Measurements from ENCODE around the gene LIPT1. TPM values are rescaled to one million over a fixed set of nuclear protein-coding genes. Genes with fewer than 3 reads are reported as not detected.
A peak's percentile ranks its signal among the peaks of the same experiment; 100 is the strongest.

LIPT1 gene
- total RNA-seq, 2 experiments from 2014 or later: 8.5 to 9.9 TPM

DNA sequence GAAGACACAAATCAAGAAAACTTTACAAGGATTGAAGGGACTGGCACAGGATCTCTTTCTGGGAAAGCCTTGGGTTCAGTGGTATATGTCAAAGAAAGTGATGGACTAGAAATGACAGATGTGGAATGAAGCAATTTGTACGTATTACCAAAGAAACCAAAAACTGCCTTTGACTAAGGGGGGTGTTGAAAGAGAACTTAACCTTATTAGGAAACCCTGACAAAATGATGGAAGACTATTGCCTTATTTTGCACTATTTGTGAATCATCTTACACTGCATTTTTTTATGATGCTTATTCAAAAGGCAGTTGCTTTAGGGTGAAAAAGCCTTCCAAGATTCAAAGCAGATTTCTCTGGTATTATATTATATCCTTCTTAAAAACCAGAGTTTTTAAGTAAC lies 4.1 kb upstream of the LIPT1 start:
- Mint-ChIP-seq H3K27me3 (no peaks in the 10 kb centered on the region), H3K27ac (no peak overlapping the region), H3K4me3 (no peak overlapping the region), H3K36me3 (ENCODE audit: low read depth) (peaks cover 5% of the 10 kb centered on the region), H3K9me3 (no peaks in the 10 kb centered on the region), H3K4me1 (peaks cover 8% of the 10 kb centered on the region)
- no peak for DNase-seq
- CTCF ChIA-PET: no interaction called here
- POLR2A ChIA-PET: no interaction called here

DNA sequence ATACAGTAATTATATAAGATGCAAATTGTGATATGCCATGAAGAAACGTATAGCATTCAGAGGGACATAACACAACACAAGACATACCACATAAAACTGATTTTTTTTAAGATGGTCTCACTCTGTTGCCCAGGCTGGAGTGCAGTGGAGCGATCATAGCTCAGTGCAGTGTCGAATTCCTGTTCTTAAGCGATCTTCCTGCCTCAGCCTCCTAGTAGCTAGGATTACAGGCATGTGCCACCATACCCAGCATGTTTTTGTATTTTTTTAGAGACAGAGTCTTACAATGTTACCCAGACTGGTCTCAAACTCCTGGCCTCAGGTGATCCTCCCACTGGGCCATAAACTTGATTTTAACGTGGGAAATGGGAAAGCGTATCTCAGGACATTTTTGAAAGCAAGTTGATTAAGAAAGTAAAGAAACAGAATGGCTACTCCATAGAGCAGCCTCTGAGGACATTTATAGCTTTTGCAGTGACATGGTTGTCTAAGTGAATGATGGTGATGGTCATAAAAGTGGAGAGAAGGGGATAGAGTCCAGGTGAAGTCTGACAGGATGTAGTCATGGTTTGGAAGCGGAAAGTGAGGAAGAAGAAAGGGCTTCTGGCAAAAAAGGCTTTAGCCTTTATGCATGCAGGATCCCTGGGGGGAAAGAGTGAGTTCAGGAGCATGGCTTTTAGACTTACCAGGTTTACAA lies 2.4 kb upstream of the LIPT1 start:
- no peak overlapping the region for H3K4me3 Mint-ChIP-seq
- no peak for DNase-seq
- H3K27me3 Mint-ChIP-seq: no peaks in the 10 kb centered on the region
- H3K9me3 Mint-ChIP-seq: no peaks in the 10 kb centered on the region
- H3K36me3 Mint-ChIP-seq (ENCODE audit: low read depth): peaks cover 10% of the 10 kb centered on the region
- ChIA-PET POLR2A (no interaction called here), CTCF (no interaction called here)
- peaks cover 21% of the 10 kb centered on the region for H3K4me1 Mint-ChIP-seq
- H3K27ac Mint-ChIP-seq: no peak overlapping the region

DNA sequence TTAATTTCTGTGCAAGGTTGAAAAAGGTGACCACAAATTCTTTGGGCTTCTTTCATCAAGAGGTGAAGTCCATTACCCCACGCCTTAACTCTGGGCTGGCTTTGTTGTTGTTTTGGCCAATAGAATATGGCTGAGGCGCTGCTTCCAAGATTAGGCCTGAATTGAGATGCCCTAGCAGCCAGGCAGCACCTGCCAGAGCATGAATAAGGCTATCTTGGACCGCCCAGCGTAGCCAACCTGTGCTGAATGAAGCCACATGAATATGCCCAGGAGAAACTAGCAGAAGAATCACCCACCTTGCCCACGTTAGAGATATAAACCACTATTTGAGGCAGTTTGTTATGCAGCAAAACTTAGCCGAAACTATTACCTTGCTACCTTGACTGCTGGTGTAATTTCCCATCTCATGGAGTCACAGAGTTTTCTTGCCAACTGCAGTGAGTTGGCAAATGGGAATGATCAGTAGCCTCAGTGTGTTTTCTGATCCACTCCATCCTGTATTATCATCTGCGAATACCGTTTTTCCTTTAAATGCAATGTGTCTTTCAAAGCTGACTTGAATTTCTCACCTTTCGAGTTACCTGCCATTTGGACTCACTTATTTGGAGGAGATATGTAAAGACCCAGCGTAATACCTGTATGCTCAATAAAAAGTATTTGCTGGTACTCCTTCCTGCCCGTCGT lies 704 bp upstream of the LIPT1 start:
- peaks cover 23% of the 10 kb centered on the region for H3K4me1 Mint-ChIP-seq
- peak overlapping the region; percentile 90 for H3K27ac Mint-ChIP-seq
- H3K9me3 Mint-ChIP-seq: no peaks in the 10 kb centered on the region
- POLR2A ChIA-PET: interaction anchor here (1.0 kb wide), 1 partner anchor 26 kb away, joined by 3 read pairs; no protein-coding TSS in a partner anchor
- no peak overlapping the region for H3K4me3 Mint-ChIP-seq
- CTCF ChIA-PET: interaction anchor here (1.7 kb wide), 1 partner anchor 13 kb away, joined by 5 read pairs; the partner anchor contains the start of gene C2orf15
- H3K27me3 Mint-ChIP-seq: no peaks in the 10 kb centered on the region
- DNase-seq: no peak
- H3K36me3 Mint-ChIP-seq (ENCODE audit: low read depth): peaks cover 15% of the 10 kb centered on the region

DNA sequence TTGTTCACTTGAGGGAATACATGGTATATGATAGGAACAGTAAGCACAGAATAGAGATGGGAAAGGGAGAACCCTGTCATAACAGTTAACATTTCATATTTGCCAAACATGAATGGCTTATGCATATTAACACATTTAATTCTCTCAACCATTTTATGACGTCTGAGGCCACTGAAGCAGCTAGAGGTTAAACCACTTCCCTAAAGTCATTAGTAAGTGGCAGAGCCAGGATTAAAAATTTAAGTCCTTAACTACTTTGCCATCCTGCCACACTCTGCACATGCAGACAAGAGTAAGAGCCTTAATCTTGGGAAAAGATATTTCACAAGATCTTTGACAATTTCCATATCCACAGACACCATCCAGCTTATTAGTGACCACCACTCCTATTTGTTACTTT lies 2.1 kb downstream of the LIPT1 start:
- Mint-ChIP-seq H3K27ac (no peak overlapping the region), H3K27me3 (no peaks in the 10 kb centered on the region), H3K4me1 (peaks cover 26% of the 10 kb centered on the region), H3K36me3 (ENCODE audit: low read depth) (peaks cover 23% of the 10 kb centered on the region), H3K4me3 (no peak overlapping the region), H3K9me3 (no peaks in the 10 kb centered on the region)
- ChIA-PET POLR2A (no interaction called here), CTCF (interaction anchor here (1.4 to 1.5 kb wide), 2 partner anchors 9 to 23 kb away, joined by 3 to 5 read pairs; no protein-coding TSS in a partner anchor)
- no peak for DNase-seq

DNA sequence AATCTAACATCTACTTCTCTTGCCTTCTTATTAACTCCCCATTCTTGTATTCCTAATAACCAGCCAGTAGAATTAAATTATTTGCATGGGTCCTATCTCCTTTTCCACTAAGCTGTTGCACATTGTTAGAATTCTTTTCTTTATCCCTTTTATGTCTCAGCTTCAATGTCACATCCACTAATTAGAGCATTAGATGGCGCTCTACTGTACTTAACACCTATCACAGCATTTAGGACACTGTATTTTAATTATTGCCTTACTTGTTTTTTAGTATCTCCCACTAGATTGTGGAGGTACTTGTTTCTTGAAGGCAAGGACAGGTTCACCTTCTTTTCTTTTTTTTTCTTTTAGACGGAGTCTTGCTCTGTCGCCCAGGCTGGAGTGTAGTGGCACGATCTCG lies 3.8 kb downstream of the LIPT1 start:
- Mint-ChIP-seq H3K36me3 (ENCODE audit: low read depth) (peaks cover 26% of the 10 kb centered on the region), H3K4me3 (no peak overlapping the region), H3K4me1 (peaks cover 26% of the 10 kb centered on the region), H3K27ac (no peak overlapping the region), H3K9me3 (no peaks in the 10 kb centered on the region), H3K27me3 (no peaks in the 10 kb centered on the region)
- CTCF ChIA-PET: interaction anchor here (1.3 to 1.4 kb wide), 2 partner anchors 10 to 22 kb away, joined by 3 to 5 read pairs; no protein-coding TSS in a partner anchor
- POLR2A ChIA-PET: no interaction called here
- DNase-seq: no peak

DNA sequence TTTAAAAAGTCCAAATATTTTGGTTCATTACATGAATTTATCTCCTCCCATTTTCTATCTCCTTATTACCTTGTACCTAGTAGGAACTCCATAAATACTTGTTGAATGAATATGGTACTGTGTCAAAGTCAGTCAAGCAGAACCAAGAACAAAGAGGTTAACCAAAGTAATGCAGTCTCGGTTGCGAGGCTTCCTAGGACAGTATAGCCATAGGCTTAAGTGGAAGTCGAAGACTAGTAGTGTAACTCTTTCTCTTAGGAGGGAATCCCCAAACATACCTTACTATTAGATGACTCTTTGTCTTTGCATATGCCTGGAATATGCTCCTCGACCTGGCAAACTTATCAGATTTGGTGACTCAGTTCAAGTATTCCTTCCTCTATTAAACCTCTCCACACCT lies 4.8 kb downstream of the LIPT1 start:
- Mint-ChIP-seq H3K4me3 (no peak overlapping the region), H3K27ac (no peak overlapping the region)
- POLR2A ChIA-PET: no interaction called here

DNA sequence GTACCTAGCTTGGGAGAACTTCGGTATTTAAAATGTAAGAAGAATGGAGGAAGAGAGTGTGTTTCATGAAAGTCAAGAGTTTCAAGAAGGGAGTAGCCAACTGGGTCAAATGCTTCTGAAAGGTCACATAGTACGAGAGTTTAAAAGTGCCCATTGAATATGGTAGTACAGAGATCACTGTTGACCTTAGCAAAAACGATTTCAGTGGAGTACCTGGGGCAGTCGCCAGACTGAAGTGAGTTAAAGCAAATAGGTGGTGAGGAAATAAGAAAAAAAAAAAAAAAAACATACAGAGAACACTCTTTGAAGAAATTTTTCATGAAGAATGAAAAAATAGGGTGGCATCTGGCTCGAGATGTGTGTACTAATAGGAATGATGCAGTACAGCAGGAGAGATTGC lies 11.5 kb downstream of the LIPT1 start:
- Mint-ChIP-seq H3K27ac (no peak overlapping the region), H3K4me3 (no peak overlapping the region), H3K9me3 (no peaks in the 10 kb centered on the region), H3K4me1 (peaks cover 12% of the 10 kb centered on the region), H3K36me3 (ENCODE audit: low read depth) (peaks cover 44% of the 10 kb centered on the region), H3K27me3 (no peaks in the 10 kb centered on the region)
- DNase-seq: no peak
- POLR2A ChIA-PET: no interaction called here
- CTCF ChIA-PET: interaction anchor here (0.6 to 0.7 kb wide), 2 partner anchors 9 to 358 kb away, joined by 3 read pairs; no protein-coding TSS in a partner anchor

More for the DNA sequence above, 4.8 kb downstream of the LIPT1 start:
- DNase-seq: no peak
- Mint-ChIP-seq H3K9me3 (no peaks in the 10 kb centered on the region), H3K36me3 (ENCODE audit: low read depth) (peaks cover 31% of the 10 kb centered on the region), H3K4me1 (peaks cover 26% of the 10 kb centered on the region), H3K27me3 (no peaks in the 10 kb centered on the region)
- CTCF ChIA-PET: no interaction called here

DNA sequence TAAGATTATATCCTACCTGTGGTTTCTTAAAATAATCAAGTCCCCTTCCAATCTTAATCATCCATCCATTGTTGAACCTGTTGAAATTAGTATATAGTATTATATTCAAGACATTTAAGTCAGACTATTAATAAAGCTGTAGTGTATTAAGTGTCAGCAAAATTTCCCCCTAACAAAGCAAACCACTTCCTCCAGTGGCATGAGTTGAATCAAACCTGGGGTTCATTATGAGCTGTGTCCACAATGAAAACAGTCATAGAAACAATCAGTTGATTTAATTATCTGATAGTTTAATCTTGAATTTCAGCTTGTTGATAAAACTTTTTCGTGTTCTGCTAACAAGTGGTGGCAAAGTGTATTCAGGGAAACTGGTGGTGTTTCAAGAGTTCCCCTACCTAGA lies 14.8 kb downstream of the LIPT1 start:
- no peak overlapping the region for H3K4me3 Mint-ChIP-seq
- H3K36me3 Mint-ChIP-seq (ENCODE audit: low read depth): peaks cover 43% of the 10 kb centered on the region
- ChIA-PET CTCF (no interaction called here), POLR2A (no interaction called here)
- no peaks in the 10 kb centered on the region for H3K27me3 Mint-ChIP-seq
- H3K9me3 Mint-ChIP-seq: no peaks in the 10 kb centered on the region
- DNase-seq: no peak
- H3K4me1 Mint-ChIP-seq: peaks cover 19% of the 10 kb centered on the region
- H3K27ac Mint-ChIP-seq: no peak overlapping the region

DNA sequence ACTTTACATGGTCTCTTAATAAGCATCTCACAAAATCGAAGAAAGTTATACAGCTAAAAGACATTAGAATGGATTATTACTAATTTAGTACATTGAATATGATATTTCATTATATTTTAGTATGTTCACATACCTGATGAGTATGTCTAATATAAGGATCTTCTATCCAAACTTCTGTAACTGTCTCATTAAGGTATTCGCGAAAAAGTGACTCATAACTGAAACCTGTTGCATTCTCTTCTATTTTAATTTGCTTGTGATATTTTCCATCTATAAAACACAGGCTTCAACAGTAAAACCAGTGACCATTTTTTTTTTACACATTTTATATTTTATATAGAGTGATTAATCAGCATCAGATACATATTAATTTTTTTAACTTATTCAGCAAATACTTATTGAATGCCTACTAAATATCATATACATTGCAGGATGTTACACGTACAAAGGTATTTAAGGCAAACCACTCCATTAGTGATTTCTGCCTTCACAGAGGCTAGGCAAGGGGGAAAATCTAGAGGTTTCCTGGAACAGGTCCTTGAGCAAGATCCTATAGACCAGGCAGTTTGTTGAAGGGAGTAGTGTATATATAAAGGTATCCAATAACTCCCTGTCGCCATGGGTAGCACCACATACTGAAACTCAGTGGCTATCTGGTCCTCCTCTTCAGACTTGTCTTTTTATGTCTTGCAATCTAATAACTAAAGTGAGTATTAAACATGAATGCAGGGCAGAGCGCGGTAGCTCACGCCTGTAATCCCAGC lies 16.8 kb downstream of the LIPT1 start:
- no peak overlapping the region for H3K27ac Mint-ChIP-seq
- peaks cover 32% of the 10 kb centered on the region for H3K4me1 Mint-ChIP-seq
- DNase-seq: no peak
- H3K27me3 Mint-ChIP-seq: no peaks in the 10 kb centered on the region
- H3K4me3 Mint-ChIP-seq: no peak overlapping the region
- H3K9me3 Mint-ChIP-seq: no peaks in the 10 kb centered on the region
- POLR2A ChIA-PET: no interaction called here
- CTCF ChIA-PET: no interaction called here
- H3K36me3 Mint-ChIP-seq (ENCODE audit: low read depth): peaks cover 48% of the 10 kb centered on the region

DNA sequence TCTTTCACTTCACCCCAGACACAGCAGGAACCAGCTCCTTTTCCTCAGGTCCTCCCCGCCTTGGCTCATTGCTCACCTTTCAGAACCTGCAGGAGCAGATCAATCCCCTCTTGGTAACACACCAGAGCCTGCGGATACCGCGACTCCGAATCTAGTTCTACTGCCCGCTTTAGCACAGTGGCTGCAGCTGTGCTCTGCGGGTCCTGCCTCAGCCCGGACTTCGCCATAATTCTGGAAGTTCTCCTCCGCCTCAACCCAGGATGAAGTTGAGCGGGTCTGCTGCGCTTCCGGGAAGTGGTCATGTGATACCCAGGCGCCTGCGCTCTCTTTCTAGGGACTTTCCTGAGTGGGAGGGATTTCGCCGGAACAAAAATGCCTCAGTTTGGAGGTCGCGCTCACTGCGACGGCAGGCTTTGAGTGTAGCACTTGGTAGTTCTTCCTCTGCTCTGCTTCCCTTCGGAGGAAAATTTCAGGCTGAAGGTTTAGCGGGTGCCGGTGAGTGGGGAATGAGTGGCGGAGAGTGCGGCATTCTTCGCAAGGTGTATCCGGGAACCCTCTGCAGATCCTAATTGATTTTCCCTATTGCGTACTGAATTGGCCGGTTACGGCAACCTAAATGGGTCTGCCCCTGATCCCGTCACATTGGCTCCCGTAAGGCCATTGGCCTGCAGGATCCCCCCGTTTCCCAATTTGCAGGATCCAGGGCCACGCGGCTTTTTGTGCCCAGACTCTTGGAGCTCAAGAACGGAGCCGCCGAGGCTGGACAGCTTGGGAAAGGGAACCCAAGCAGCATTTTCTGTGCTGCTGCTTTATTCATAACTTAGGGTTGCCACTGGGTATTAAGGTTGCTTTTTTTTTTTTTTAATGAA lies 26.2 kb downstream of the LIPT1 start, which contains the start of the genes MITD1 and MRPL30:
Gene MITD1 (minus strand): TSS at position 304 of the 869 bp plus-strand sequence. CDS start 77 bp downstream, at position 227.
Gene MRPL30 (plus strand): TSS at position 430 of the 869 bp plus-strand sequence. CDS start 5,020 bp downstream, outside the sequence.
- DNase-seq: peak; percentile 93
- Mint-ChIP-seq H3K27ac (peak within 1 kb of the TSS; percentile 95), H3K27me3 (no peaks in the 10 kb centered on the region), H3K4me3 (peak within 1 kb of the TSS; percentile 99), H3K36me3 (ENCODE audit: low read depth) (peaks cover 19% of the 10 kb centered on the region), H3K4me1 (peaks cover 57% of the 10 kb centered on the region), H3K9me3 (no peaks in the 10 kb centered on the region)
- POLR2A ChIA-PET: interaction anchor here (0.6 to 0.8 kb wide), 2 partner anchors 25 to 26 kb away, joined by 3 read pairs; partner anchors contain the start of genes LIPT1 and TSGA10
- CTCF ChIA-PET: interaction anchor here (1.1 to 1.5 kb wide), 2 partner anchors 23 to 24 kb away, joined by 5 read pairs; no protein-coding TSS in a partner anchor

DNA sequence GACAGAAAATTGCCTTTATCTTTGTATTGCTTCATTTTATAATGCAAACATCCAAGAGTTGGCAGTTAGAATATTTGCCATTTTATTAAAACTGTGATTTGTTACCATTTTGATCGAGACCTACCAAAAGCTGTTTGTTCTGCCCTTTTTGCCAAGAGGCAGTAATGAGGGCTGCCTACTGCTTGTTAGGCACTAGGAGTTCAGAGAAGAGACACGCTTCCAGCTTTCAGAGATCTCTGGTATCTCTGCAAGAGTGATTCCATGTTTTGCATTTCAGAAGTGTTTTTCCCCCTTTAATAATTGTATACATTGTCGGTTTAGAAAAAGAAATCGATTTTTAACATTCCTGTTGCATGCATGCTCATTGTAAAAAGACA lies 26.8 kb downstream of the LIPT1 start:
- H3K4me1 Mint-ChIP-seq: peaks cover 54% of the 10 kb centered on the region
- no peak for DNase-seq
- POLR2A ChIA-PET: interaction anchor here (0.8 kb wide), 1 partner anchor 26 kb away, joined by 3 read pairs; no protein-coding TSS in a partner anchor

DNA sequence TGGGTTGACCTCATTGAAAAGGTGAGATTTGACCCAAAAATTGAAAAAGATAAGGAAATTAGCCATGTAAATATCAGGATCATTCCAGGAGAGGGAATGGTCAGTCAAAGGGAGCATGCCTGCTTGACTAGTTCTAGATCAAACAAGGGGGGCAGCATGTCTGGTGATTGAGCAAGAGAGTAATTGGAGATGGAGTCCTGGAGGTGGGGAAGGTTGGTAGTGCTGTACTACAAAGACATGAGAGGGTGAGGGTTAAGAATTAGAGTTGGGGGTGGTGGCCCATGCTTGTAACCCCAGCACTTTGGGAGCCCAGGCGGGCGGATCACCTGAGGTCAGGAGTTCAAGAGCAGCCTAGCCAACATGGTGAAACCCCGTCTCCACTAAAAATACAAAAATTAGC lies 28.3 kb downstream of the LIPT1 start:
- Mint-ChIP-seq H3K36me3 (ENCODE audit: low read depth) (peaks cover 22% of the 10 kb centered on the region), H3K27me3 (no peaks in the 10 kb centered on the region), H3K9me3 (no peaks in the 10 kb centered on the region), H3K4me1 (peaks cover 48% of the 10 kb centered on the region), H3K27ac (no peak overlapping the region), H3K4me3 (peak overlapping the region; percentile 23)
- no peak for DNase-seq
- ChIA-PET POLR2A (interaction anchor here (0.6 kb wide), 1 partner anchor 220 kb away, joined by 3 read pairs; no protein-coding TSS in a partner anchor), CTCF (no interaction called here)

More for the DNA sequence above, 26.8 kb downstream of the LIPT1 start:
- Mint-ChIP-seq H3K4me3 (peak overlapping the region; percentile 99), H3K36me3 (ENCODE audit: low read depth) (peaks cover 21% of the 10 kb centered on the region), H3K27me3 (no peaks in the 10 kb centered on the region), H3K27ac (peak overlapping the region; percentile 95), H3K9me3 (no peaks in the 10 kb centered on the region)
- CTCF ChIA-PET: no interaction called here

Measured in activated CD4-positive, alpha-beta T cell treated with anti-CD3 and anti-CD28 coated beads, Interleukin-2, amount 10 ng/mL, durations not matched to agents 7 days and 5 days (primary cell).